ENCODE data around the gene CDC37. TPM values are rescaled to one million over a fixed set of nuclear protein-coding genes. Genes with fewer than 3 reads are reported as not detected.
"Not testable (repeated sequence)": the region's sequence is repeated elsewhere in the genome, so short reads cannot be mapped to it uniquely, and the experiment has no call there.

The CDC37 gene
- total RNA-seq, 2 experiments from 2014 or later: 264 to 288 TPM

GRCh38 chr19:10392120-10392519 lies 11.2 kb downstream of the CDC37 start:
- ATAC-seq (no peak), DNase-seq (no peak)
- ChIA-PET POLR2A (interaction anchor here (0.6 to 2.9 kb wide), 4 partner anchors 12 to 122 kb away, joined by 3 to 18 read pairs (median 4); partner anchors contain the start of genes ICAM1 and ICAM5), CTCF (interaction anchor here (0.8 to 15.3 kb wide), 14 partner anchors 10 to 134 kb away, joined by 3 to 383 read pairs (median 4); partner anchors contain the start of genes CDC37, ICAM1 and TYK2)
- Mint-ChIP-seq H3K4me3 (no peak overlapping the region), H3K27ac (no peak overlapping the region), H3K36me3 (ENCODE audit: low read depth) (peaks cover 53% of the 10 kb centered on the region), H3K4me1 (ENCODE audit: low read depth) (peaks cover 7% of the 10 kb centered on the region), H3K27me3 (ENCODE audit: low read depth) (no peaks in the 10 kb centered on the region), H3K9me3 (ENCODE audit: insufficient read depth) (no peaks in the 10 kb centered on the region)

GRCh38 chr19:10390652-10391286 lies 12.6 kb downstream of the CDC37 start:
- ChIA-PET POLR2A (interaction anchor here (0.9 to 2.9 kb wide), 3 partner anchors 121 to 132 kb away, joined by 3 to 18 read pairs (median 4); partner anchors contain the start of gene ICAM1), CTCF (interaction anchor here (0.5 to 15.3 kb wide), 18 partner anchors 9 to 133 kb away, joined by 3 to 383 read pairs (median 4); partner anchors contain the start of genes CDC37, ICAM1, ICAM5 and TYK2)
- no peaks in the 10 kb centered on the region for H3K9me3 Mint-ChIP-seq (ENCODE audit: insufficient read depth)
- peak; percentile 78 for DNase-seq
- H3K27me3 Mint-ChIP-seq (ENCODE audit: low read depth): no peaks in the 10 kb centered on the region
- peak; percentile 59 for ATAC-seq
- peaks cover 41% of the 10 kb centered on the region for H3K36me3 Mint-ChIP-seq (ENCODE audit: low read depth)
- H3K4me1 Mint-ChIP-seq (ENCODE audit: low read depth): peaks cover 3% of the 10 kb centered on the region
- H3K27ac Mint-ChIP-seq: no peak overlapping the region
- H3K4me3 Mint-ChIP-seq: no peak overlapping the region

GRCh38 chr19:10389863-10390262 lies 13.5 kb downstream of the CDC37 start:
- ATAC-seq (no peak), DNase-seq (peak; percentile 41)
- Mint-ChIP-seq H3K9me3 (ENCODE audit: insufficient read depth) (no peaks in the 10 kb centered on the region), H3K27me3 (ENCODE audit: low read depth) (no peaks in the 10 kb centered on the region), H3K4me1 (ENCODE audit: low read depth) (peaks cover 3% of the 10 kb centered on the region), H3K36me3 (ENCODE audit: low read depth) (peaks cover 35% of the 10 kb centered on the region), H3K4me3 (no peak overlapping the region), H3K27ac (no peak overlapping the region)
- ChIA-PET POLR2A (interaction anchor here (1.5 to 3.9 kb wide), 3 partner anchors 109 to 131 kb away, joined by 5 to 27 read pairs (median 8); partner anchors contain the start of gene ICAM1), CTCF (interaction anchor here (0.6 to 15.3 kb wide), 23 partner anchors 11 to 140 kb away, joined by 3 to 383 read pairs (median 12); partner anchors contain the start of genes CDC37, ICAM1, ICAM5 and MRPL4)

- no peak overlapping the region for H3K4me3 Mint-ChIP-seq
- POLR2A ChIA-PET: interaction anchor here (0.7 to 3.9 kb wide), 4 partner anchors 56 to 130 kb away, joined by 3 to 27 read pairs (median 6); partner anchors contain the start of gene ICAM1
- peaks cover 6% of the 10 kb centered on the region for H3K4me1 Mint-ChIP-seq (ENCODE audit: low read depth)
- H3K36me3 Mint-ChIP-seq (ENCODE audit: low read depth): peaks cover 33% of the 10 kb centered on the region
- CTCF ChIA-PET: interaction anchor here (0.6 to 15.3 kb wide), 48 partner anchors 9 to 458 kb away, joined by 3 to 383 read pairs (median 5); partner anchors contain the start of genes CDC37, ICAM1, ICAM4 and ICAM5
- H3K9me3 Mint-ChIP-seq (ENCODE audit: insufficient read depth): no peaks in the 10 kb centered on the region
- ATAC-seq: peak; percentile 42
- no peak overlapping the region for H3K27ac Mint-ChIP-seq
- DNase-seq: peak; percentile 86
- no peaks in the 10 kb centered on the region for H3K27me3 Mint-ChIP-seq (ENCODE audit: low read depth)
Measured at GRCh38 chr19:10388957-10389356, 14.4 kb downstream of the CDC37 start.

GRCh38 chr19:10384580-10384979 lies 18.8 kb downstream of the CDC37 start:
- no peak overlapping the region for H3K4me3 Mint-ChIP-seq
- ATAC-seq (no peak), DNase-seq (no peak)
- H3K36me3 Mint-ChIP-seq (ENCODE audit: low read depth): peaks cover 10% of the 10 kb centered on the region
- ChIA-PET CTCF (interaction anchor here (1.2 to 15.3 kb wide), 4 partner anchors 19 to 125 kb away, joined by 3 to 383 read pairs (median 129); partner anchors contain the start of genes CDC37 and ICAM1), POLR2A (interaction anchor here (0.6 to 0.9 kb wide), 2 partner anchors 38 to 118 kb away, joined by 3 read pairs; no protein-coding TSS in a partner anchor)
- peaks cover 18% of the 10 kb centered on the region for H3K4me1 Mint-ChIP-seq (ENCODE audit: low read depth)
- no peaks in the 10 kb centered on the region for H3K27me3 Mint-ChIP-seq (ENCODE audit: low read depth)
- H3K9me3 Mint-ChIP-seq (ENCODE audit: insufficient read depth): no peaks in the 10 kb centered on the region
- H3K27ac Mint-ChIP-seq: no peak overlapping the region

- H3K27ac Mint-ChIP-seq; H3K9me3 Mint-ChIP-seq (ENCODE audit: insufficient read depth); POLR2A ChIA-PET; H3K27me3 Mint-ChIP-seq (ENCODE audit: low read depth); H3K4me3 Mint-ChIP-seq; DNase-seq; ATAC-seq: not testable (repeated sequence)
- CTCF ChIA-PET: interaction anchor here (1.5 to 15.3 kb wide), 4 partner anchors 8 to 124 kb away, joined by 3 to 383 read pairs (median 142); partner anchors contain the start of genes CDC37 and ICAM1
- Mint-ChIP-seq H3K36me3 (ENCODE audit: low read depth) (peaks cover 12% of the 10 kb centered on the region), H3K4me1 (ENCODE audit: low read depth) (peaks cover 25% of the 10 kb centered on the region)
Measured at GRCh38 chr19:10383223-10383499, 20.2 kb downstream of the CDC37 start.

GRCh38 chr19:10380313-10381102 lies 22.8 kb downstream of the CDC37 start, which contains the start of gene TYK2:
TYK2 (minus strand) TSS chr19:10380572; CDS start chr19:10378406, 2,166 bp downstream.
- Mint-ChIP-seq H3K36me3 (ENCODE audit: low read depth) (peaks cover 18% of the 10 kb centered on the region), H3K4me3 (peak within 1 kb of the TSS; percentile 89), H3K9me3 (ENCODE audit: insufficient read depth) (no peaks in the 10 kb centered on the region), H3K4me1 (ENCODE audit: low read depth) (peaks cover 26% of the 10 kb centered on the region), H3K27me3 (ENCODE audit: low read depth) (no peaks in the 10 kb centered on the region), H3K27ac (peak within 1 kb of the TSS; percentile 91)
- peak; percentile 97 for ATAC-seq
- ChIA-PET POLR2A (interaction anchor here (0.6 to 2.5 kb wide), 15 partner anchors 10 to 380 kb away, joined by 3 to 29 read pairs (median 3); partner anchors contain the start of genes CDC37, DNMT1, ICAM1 and ICAM5), CTCF (interaction anchor here (1.1 to 15.3 kb wide), 9 partner anchors 8 to 130 kb away, joined by 3 to 383 read pairs (median 6); partner anchors contain the start of genes CDC37, ICAM1 and ICAM4)
- DNase-seq: peak; percentile 97

GRCh38 chr19:10379880-10380312 lies 23.4 kb downstream of the CDC37 start:
- H3K36me3 Mint-ChIP-seq (ENCODE audit: low read depth): peaks cover 20% of the 10 kb centered on the region
- peak overlapping the region; percentile 91 for H3K27ac Mint-ChIP-seq
- POLR2A ChIA-PET: interaction anchor here (0.6 to 2.5 kb wide), 10 partner anchors 9 to 380 kb away, joined by 3 to 29 read pairs (median 4); partner anchors contain the start of genes CDC37, ICAM1 and RAVER1
- no peaks in the 10 kb centered on the region for H3K27me3 Mint-ChIP-seq (ENCODE audit: low read depth)
- no peak for DNase-seq
- no peaks in the 10 kb centered on the region for H3K9me3 Mint-ChIP-seq (ENCODE audit: insufficient read depth)
- CTCF ChIA-PET: interaction anchor here (1.1 to 15.3 kb wide), 7 partner anchors 8 to 120 kb away, joined by 4 to 383 read pairs (median 30); partner anchors contain the start of genes CDC37 and ICAM1
- ATAC-seq: peak; percentile 6
- peak overlapping the region; percentile 89 for H3K4me3 Mint-ChIP-seq
- peaks cover 26% of the 10 kb centered on the region for H3K4me1 Mint-ChIP-seq (ENCODE audit: low read depth)

- peaks cover 26% of the 10 kb centered on the region for H3K36me3 Mint-ChIP-seq (ENCODE audit: low read depth)
- H3K27ac Mint-ChIP-seq: no peak overlapping the region
- no peak for ATAC-seq
- no peak overlapping the region for H3K4me3 Mint-ChIP-seq
- DNase-seq: no peak
- no peaks in the 10 kb centered on the region for H3K9me3 Mint-ChIP-seq (ENCODE audit: insufficient read depth)
- no peaks in the 10 kb centered on the region for H3K27me3 Mint-ChIP-seq (ENCODE audit: low read depth)
- ChIA-PET POLR2A (no interaction called here), CTCF (interaction anchor here (6.7 to 15.3 kb wide), 3 partner anchors 11 to 119 kb away, joined by 48 to 383 read pairs (median 255); partner anchors contain the start of gene ICAM1)
- peaks cover 26% of the 10 kb centered on the region for H3K4me1 Mint-ChIP-seq (ENCODE audit: low read depth)
Measured at GRCh38 chr19:10378124-10378523, 25.2 kb downstream of the CDC37 start.

- CTCF ChIA-PET: interaction anchor here (0.7 to 6.7 kb wide), 2 partner anchors 12 to 118 kb away, joined by 3 to 48 read pairs; no protein-coding TSS in a partner anchor
- POLR2A ChIA-PET; H3K4me3 Mint-ChIP-seq; DNase-seq; H3K27ac Mint-ChIP-seq; ATAC-seq; H3K27me3 Mint-ChIP-seq (ENCODE audit: low read depth); H3K9me3 Mint-ChIP-seq (ENCODE audit: insufficient read depth): not testable (repeated sequence)
- Mint-ChIP-seq H3K36me3 (ENCODE audit: low read depth) (peaks cover 26% of the 10 kb centered on the region), H3K4me1 (ENCODE audit: low read depth) (peaks cover 26% of the 10 kb centered on the region)
Measured at GRCh38 chr19:10377140-10377640, 26.2 kb downstream of the CDC37 start.

GRCh38 chr19:10374931-10375330 lies 28.4 kb downstream of the CDC37 start:
- Mint-ChIP-seq H3K9me3 (ENCODE audit: insufficient read depth) (no peaks in the 10 kb centered on the region), H3K27me3 (ENCODE audit: low read depth) (no peaks in the 10 kb centered on the region), H3K27ac (no peak overlapping the region), H3K4me3 (no peak overlapping the region), H3K4me1 (ENCODE audit: low read depth) (peaks cover 18% of the 10 kb centered on the region), H3K36me3 (ENCODE audit: low read depth) (peaks cover 27% of the 10 kb centered on the region)
- DNase-seq (no peak), ATAC-seq (no peak)
- CTCF ChIA-PET: interaction anchor here (1.4 to 6.7 kb wide), 2 partner anchors 14 to 41 kb away, joined by 3 to 48 read pairs; no protein-coding TSS in a partner anchor
- POLR2A ChIA-PET: no interaction called here
